Upper lobe of right lung (tissue), 1 donor: Measurements from ENCODE around the gene TBL1X. TPM values are rescaled to one million over a fixed set of nuclear protein-coding genes. Genes with fewer than 3 reads are reported as not detected.

Source experiments
- ATAC-seq: fragments of 200-7000 bp; cut with Tn5 transposase; one replicate; pipeline ENCODE4 v1.9.1; 2020; ENCODE audit warnings: mild to moderate bottlenecking, moderate library complexity
- DNase-seq: peaks from one replicate; pipeline ENCODE4 v3.0.0-alpha.2; 2020
- H3K27ac ChIP-seq: fragments of 200-600 bp; one replicate; pipeline ENCODE4 v1.8.0; 2022
- H3K27me3 ChIP-seq: fragments of 200-600 bp; one replicate; pipeline ENCODE4 v1.8.0; 2022; ENCODE audit warnings: mild to moderate bottlenecking
- H3K36me3 ChIP-seq: fragments of 200-600 bp; one replicate; pipeline ENCODE4 v1.8.0; 2022
- H3K4me1 ChIP-seq: fragments of 200-600 bp; one replicate; pipeline ENCODE4 v1.8.0; 2022
- H3K4me3 ChIP-seq: fragments of 200-600 bp; one replicate; pipeline ENCODE4 v1.8.0; 2022; ENCODE audit warnings: mild to moderate bottlenecking
- H3K9me3 ChIP-seq: fragments of 200-600 bp; one replicate; pipeline ENCODE4 v1.8.0; 2022
- intact Hi-C: fragments of 100-400 bp; cut with DNase I; formaldehyde crosslinking; loops from one replicate; pipeline ENCODE4 v1.11.0; 2022
- total RNA-seq: library from RNA; stranded (reverse); fragmentation: NEBNext Ultra II Directional; extraction: Animal tissue kit (Norgen Biotek cat#: 25700); gene quantifications from one replicate; pipeline ENCODE4 v1.2.1, GENCODE V29; 2021
- TF ChIP-seq, protein P1 (sequence below): fragments of 200-600 bp; IDR thresholded peaks from one replicate; pipeline ENCODE4 v1.8.0; 2022; ENCODE audit warnings: antibody characterized with exemption
- donor health status: DM: no; HTN: yes; CAD: no; lungs with severe emphysema.

The TBL1X gene
- total RNA-seq, 1 donor from 2014 or later: 18.4 TPM

GRCh38 chrX:9703406-9703805 is 238.5 kb downstream of the TBL1X start:
- H3K36me3 ChIP-seq: no peaks in the 10 kb centered on the region
- TF ChIP-seq, protein P1, sequence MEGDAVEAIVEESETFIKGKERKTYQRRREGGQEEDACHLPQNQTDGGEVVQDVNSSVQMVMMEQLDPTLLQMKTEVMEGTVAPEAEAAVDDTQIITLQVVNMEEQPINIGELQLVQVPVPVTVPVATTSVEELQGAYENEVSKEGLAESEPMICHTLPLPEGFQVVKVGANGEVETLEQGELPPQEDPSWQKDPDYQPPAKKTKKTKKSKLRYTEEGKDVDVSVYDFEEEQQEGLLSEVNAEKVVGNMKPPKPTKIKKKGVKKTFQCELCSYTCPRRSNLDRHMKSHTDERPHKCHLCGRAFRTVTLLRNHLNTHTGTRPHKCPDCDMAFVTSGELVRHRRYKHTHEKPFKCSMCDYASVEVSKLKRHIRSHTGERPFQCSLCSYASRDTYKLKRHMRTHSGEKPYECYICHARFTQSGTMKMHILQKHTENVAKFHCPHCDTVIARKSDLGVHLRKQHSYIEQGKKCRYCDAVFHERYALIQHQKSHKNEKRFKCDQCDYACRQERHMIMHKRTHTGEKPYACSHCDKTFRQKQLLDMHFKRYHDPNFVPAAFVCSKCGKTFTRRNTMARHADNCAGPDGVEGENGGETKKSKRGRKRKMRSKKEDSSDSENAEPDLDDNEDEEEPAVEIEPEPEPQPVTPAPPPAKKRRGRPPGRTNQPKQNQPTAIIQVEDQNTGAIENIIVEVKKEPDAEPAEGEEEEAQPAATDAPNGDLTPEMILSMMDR: no peak
- H3K4me1 ChIP-seq: no peaks in the 10 kb centered on the region
- ATAC-seq (no peak), DNase-seq (no peak)
- no peak overlapping the region for H3K4me3 ChIP-seq
- intact Hi-C loops: no loop called here
- H3K9me3 ChIP-seq: no peaks in the 10 kb centered on the region
- H3K27ac ChIP-seq: no peak overlapping the region
- H3K27me3 ChIP-seq: no peaks in the 10 kb centered on the region

DNA sequence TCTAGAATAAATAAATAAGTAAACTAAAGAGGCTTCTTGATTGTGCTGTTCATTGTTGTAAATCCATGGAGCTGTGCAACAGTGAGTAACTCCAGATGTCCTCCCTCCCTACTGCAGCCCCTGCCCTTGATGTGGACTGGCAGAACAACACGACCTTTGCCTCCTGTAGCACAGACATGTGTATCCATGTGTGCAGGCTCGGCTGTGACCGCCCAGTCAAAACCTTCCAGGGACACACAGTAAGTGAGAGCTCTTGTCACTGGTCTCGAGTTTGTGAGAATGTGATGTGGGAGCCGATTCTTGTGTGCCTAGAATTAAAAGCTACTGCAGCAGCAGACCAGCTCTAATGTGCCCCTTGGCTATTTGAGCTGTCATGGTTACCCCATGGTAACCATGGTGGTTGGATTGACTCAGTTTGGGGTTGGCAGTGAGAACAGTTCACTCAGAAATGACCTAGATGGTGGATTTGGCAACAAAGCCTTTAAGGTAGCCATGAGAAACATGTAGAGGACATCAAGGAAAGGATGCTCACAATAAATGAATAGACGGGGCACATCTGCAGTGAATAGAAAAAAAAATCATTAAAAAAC is 240.1 kb downstream of the TBL1X start:
- ATAC-seq: no peak
- H3K27ac ChIP-seq: no peak overlapping the region
- no peak overlapping the region for H3K4me3 ChIP-seq
- no peaks in the 10 kb centered on the region for H3K36me3 ChIP-seq
- H3K9me3 ChIP-seq: no peaks in the 10 kb centered on the region
- H3K27me3 ChIP-seq: no peaks in the 10 kb centered on the region
- peaks cover 2% of the 10 kb centered on the region for H3K4me1 ChIP-seq
- TF ChIP-seq, protein P1: no peak
- DNase-seq: no peak
- intact Hi-C loops: no loop called here

DNA sequence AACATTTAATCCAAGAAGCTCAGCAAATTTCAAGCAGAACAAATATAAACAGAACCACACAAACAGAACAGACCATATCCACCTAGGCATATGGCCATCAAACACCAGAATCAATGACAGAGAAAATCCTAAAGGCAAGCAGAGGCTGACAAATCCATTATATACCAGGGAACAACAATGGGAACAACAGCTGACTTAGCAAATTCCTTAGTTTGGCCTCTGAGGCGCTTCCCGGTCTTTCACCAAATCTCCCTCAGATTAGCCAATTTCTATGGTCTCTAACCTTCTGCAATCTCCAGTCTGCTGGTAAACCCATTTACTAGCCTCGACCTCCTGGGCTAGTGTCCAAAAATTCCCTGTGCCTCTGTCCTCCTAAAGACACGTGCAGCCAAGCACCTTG is 241.6 kb downstream of the TBL1X start:
- peaks cover 2% of the 10 kb centered on the region for H3K4me1 ChIP-seq
- no peak for ATAC-seq
- no peak overlapping the region for H3K4me3 ChIP-seq
- no peaks in the 10 kb centered on the region for H3K27me3 ChIP-seq
- no peak overlapping the region for H3K27ac ChIP-seq
- intact Hi-C loops: no loop called here
- H3K36me3 ChIP-seq: peaks cover 5% of the 10 kb centered on the region
- no peaks in the 10 kb centered on the region for H3K9me3 ChIP-seq
- no peak for DNase-seq
- TF ChIP-seq, protein P1: no peak

GRCh38 chrX:9707306-9708033 is 242.6 kb downstream of the TBL1X start:
- Histone ChIP-seq H3K4me1 (peaks cover 2% of the 10 kb centered on the region), H3K9me3 (no peaks in the 10 kb centered on the region), H3K36me3 (peaks cover 9% of the 10 kb centered on the region), H3K4me3 (no peak overlapping the region), H3K27me3 (no peaks in the 10 kb centered on the region), H3K27ac (no peak overlapping the region)
- TF ChIP-seq, protein P1: no peak
- intact Hi-C loops: no loop called here
- ATAC-seq: no peak
- DNase-seq: no peak

- no peaks in the 10 kb centered on the region for H3K9me3 ChIP-seq
- no peak overlapping the region for H3K27ac ChIP-seq
- no peaks in the 10 kb centered on the region for H3K27me3 ChIP-seq
- intact Hi-C loops: no loop called here
- peaks cover 9% of the 10 kb centered on the region for H3K36me3 ChIP-seq
- H3K4me3 ChIP-seq: no peak overlapping the region
- ATAC-seq (no peak), DNase-seq (no peak)
- H3K4me1 ChIP-seq: peaks cover 2% of the 10 kb centered on the region
- TF ChIP-seq, protein P1: no peak
Observed at GRCh38 chrX:9708086-9708485, 243.2 kb downstream of the TBL1X start.
